Stimulated activated CD8-positive, alpha-beta memory T cell treated with anti-CD3 and anti-CD28 coated beads, Interleukin-12 subunit alpha, Interleukin-12 subunit beta, amount 100 ng/mL, for 1 hour (primary cell): ENCODE measurements around the gene MED14.

Experiments
- DNase-seq: peaks from one replicate; pipeline ENCODE4 v3.0.0-alpha.2; 2020; ENCODE audit warnings: low read depth

MED14 gene

DNA sequence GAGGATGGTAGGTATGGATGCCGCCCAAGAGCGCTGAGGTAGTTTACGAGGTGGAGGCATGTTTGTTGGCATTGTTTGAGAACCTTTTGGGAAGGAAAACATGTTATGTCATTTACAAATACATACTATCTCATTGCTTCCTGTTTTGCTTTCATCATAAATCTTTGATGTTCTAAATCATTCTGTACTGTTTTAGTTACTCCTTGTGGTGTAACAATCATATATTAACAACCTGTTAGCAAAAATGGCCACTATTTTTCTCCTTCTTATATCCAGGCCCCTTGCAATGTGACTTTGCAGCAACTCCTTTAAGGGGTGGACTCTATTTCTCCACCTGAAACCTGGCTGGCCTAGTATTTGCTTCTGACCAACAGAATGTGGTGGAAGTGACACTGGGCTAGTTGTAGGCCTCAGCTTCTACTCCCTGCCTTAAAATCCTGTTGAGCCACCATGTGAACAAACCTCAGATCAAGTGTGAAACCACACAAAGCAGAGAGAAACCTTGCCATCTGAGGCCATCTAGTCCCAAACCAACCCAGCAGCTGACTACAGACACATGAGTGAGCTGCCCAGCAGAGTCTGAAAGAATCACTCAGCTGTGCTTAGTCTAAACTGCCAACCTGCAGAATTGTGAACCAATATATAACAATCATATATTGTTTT lies 72.1 kb downstream of the MED14 start:
- no peak for DNase-seq

DNA sequence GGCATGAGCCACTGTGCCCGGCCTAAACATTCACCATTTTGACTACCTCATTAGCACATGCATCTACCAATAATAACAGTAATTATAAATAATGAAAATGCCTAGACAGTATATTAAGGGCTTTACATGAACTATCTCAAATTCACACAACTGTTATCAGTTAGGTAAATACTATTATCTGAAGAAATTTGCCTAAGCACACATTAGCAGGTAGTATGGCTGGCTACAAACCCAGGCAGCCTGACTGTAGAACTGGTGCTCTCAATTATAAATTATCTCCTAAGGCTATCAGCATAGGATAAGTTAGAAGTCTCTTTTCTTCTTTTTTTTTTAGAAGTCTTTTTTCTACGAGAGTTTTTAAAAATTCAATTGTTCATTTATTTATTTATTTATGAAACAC lies 73.9 kb downstream of the MED14 start:
- DNase-seq: no peak

DNA sequence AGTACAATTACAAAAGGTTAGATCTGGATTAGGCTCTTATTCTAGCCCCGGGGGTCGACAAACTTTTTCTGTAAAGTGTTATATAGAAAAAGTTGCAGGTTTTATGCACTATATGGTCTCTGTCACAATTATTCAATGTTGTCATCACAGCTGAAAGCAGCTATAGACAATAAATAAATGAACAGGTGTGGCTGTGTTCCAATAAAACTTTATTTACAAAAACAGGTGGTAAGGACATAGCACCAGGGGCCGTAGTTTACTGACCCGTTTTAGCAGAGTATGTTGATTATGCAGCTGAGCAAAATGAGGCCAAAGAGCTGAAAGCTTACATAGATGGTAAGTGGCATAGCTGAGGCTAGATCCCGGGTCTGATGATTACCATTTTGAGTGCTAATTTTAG lies 75.0 kb downstream of the MED14 start:
- DNase-seq: no peak

DNA sequence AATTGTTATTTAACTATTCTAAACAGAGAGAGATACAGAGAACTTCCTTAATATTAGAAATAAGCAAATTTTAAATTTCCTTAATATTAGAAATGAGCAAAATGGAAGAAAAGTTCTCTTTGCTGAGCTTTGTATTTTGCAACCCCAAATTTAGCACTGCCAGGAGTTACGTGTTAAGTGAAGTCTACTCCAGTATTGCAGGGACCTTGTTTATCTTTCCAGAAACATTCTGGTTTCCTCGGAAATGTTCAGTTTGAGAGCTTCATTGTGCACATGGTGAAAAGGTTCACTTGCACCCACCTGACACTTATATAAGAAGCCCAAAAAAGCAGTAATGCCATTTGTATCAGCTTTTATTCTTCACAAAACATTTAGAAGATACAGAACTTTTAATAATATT lies 81.8 kb downstream of the MED14 start:
- DNase-seq: no peak

DNA sequence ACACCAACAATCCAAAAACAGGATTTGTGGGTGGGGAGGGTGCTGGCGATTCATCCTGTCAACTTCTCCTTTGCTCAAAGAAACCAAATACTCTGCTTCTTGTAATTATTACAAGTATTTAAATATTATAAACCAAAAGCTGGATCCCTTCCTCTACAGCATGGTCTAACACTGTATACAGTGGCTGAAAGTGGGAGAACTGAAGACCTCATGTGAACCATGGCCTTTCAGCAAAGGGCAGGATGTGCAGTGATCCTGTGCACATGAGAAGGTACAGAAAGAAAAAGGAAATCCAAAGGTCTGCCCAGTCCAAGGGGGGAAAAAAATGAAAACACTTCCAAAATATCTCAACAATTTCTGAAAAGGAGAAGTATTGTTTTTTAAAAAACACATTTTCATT lies 82.7 kb downstream of the MED14 start:
- DNase-seq: no peak

DNA sequence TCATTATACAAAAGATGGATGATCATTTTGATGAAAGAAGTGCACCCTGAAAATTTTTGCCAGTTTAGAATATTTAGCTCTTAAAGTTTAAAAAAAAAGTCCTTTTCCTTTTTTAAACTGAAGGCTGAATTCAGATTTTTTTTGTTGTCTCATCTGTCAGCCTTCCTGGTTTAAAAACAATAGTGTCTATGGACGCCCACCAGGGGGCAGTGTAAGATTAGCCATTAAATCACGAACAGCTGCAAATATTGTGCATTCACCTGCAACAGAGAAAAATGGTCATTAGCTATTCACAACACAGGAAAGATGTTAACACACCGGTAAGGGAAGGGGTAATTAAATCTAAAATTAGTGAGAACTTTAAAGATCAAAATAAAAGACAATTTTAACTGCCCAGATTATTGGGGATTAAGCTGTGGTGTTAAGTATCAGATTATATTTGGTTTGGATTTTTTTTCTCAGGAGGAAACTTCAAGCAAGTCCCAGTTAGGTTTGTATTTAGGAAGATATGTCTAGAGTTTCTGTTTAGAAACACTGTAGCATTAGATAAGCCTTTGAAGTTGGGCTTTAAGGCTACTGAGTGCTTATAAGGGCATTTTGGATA lies 83.6 kb downstream of the MED14 start:
- DNase-seq: peak; percentile 58

DNA sequence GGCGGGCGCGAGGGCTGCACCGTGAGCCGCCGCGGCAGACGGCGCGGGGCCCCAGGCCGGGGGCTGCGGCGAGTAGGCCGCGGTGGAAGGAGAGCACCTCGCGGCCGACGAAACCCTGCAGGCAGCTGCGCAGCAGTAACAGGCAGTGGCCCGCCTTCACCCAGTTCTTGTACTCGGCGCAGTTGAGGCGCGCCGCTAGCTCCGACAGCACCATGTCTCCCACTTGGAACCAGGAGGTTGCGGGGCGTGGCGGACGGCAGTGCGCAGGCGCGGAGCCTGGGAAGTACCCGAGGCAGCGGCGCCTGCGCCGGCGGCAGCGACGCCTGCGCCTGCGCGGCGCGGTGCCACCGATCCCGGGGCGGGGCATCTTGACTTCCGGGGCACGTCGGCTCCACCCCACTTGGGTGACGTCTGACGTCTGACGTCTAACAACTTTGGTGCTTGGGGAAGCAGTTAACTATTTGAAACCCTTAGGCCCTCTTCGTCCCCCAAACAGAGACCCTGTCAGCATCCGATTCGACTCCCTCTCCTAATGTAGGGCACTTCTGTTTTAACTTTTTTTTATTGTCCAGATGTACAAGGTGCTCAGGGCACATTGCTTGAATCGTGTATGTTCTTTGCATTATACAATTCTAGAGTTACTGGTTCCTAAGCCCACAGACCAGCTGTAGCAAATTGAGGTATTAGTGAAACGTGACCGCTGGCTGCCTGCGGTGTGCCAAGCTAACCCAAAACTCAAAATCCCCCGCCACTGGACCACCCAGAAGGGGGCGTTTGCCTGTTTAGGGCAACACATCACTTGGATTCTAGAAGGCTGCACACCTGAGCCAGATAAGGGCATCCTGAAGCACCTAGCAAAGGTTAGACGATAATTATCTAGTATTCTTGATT lies 87.8 kb downstream of the MED14 start, which contains the start of gene CXorf38:
CXorf38 (minus strand) TSS at position 255 of the 891 bp plus-strand sequence; CDS start at position 214, 41 bp downstream.
- peak; percentile 84 for DNase-seq

DNA sequence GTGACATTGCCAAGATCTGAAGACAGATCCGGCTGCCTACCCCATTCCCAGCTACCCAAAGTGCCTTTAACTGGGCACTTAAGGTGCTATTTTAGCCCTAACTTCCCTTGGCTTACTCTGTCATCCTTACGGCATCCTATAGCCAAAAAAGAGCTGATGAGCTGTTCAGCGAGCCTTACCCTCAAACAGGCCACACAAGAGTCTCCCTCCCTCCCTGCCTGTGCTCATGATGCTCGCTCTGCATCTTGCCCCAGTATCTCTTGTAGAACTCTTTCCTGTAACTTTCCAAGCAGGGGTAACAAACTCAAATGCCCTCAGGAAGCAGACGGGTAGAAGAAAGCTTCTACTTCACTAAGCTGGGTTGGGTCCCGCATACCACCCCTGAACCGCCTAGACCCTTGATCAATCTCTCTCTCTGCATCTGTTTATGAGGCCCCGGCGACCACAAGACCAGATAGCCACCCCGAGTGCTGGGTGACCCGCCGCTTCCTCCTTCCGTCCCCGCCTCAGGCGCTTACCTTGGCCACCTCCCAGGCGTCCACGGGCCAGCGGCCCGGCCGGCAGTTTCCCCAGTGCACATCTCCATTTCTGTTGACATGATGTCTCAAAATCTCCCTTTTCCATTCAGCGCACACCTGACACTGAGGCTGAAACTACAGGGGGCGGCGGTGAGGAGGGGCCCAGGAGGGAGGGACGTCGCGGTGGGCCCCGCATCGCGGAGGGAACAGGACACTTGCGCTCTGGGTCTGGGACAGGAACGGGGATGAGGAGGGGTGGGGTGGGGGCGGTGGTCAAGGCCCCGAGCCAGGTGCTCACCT lies 88.6 kb downstream of the MED14 start:
- no peak for DNase-seq

DNA sequence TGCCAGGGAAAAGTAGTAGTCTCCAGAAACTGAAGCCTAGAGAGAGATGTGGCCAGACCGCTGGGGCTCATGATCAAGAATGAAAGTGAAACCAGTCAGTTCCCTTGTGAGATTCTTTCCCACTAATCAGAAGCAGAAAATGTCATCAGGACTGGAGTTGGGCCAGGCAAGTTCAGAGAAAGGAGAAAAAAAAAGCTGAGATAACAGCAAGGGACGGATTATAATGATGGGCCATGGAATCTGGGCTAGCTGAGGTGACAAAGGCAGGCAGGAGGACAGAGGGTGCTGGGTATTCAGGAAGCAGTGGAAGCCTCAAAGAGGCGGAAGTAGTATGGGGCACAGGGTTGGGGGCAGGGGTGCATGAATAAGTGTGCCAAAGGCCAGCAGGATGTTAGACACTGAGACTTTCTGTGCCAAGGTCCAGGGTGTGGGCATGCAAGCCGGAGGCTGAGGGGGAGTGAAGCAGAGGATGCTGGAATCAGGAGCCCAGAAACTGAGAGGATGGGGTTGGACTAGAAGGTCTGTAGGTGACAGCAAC lies 90.5 kb downstream of the MED14 start:
- DNase-seq: no peak

DNA sequence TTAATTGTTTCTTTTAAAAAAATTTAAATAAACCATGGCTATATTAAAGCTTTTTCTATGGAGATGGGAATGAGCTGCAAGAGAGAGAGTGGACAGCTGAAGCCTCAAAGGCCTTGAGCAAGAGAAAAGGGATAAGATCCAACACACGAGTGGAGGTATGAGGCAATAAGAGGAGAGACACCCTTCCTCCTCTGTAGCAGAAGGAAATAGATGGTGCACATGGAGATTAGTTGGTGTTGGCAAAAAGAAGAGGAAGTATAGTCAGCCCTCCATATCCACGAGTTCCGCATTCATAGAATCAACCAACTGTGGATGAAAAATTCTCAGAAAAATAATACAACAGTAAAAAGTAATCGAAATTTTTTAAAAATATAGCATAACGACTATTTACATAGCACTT lies 91.2 kb downstream of the MED14 start:
- no peak for DNase-seq

DNA sequence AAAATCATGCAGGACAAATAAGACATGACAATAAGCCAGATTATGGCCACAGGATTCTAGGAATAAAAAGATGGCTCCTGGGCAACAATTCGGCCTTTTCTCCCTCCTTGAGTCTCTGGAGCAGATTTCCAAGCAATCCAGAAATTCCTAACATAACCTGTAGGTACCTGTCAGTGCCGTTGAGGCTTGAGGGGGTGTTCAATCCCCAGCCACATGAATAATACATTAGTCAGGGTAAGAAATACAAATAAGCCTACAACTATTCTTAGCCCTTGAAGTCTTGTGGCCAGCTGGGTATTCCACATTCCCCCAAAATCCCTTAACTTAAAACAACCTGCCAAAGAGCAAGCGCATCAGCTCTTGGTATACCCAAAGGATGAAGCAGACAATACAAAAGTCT lies 97.7 kb downstream of the MED14 start:
- no peak for DNase-seq

DNA sequence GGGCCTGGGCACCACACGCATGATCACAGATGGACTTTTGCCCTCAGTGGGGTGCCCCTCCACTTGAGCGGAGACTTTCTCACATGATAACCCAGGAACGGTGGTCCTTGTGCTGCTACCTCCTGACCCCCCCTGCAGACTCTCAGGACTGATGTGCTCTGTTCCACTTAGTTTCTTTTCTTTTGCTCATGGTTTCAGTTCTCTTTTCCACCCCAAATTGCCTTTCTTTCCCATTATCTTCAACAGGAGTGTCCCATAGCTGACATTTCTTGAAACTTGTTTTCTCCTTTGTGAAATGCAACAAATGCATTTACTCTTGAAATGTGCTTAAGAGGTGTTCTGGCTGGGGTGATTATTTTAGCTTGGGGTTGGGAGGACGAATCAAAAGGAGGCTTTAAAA lies 103.1 kb downstream of the MED14 start:
- DNase-seq: no peak

DNA sequence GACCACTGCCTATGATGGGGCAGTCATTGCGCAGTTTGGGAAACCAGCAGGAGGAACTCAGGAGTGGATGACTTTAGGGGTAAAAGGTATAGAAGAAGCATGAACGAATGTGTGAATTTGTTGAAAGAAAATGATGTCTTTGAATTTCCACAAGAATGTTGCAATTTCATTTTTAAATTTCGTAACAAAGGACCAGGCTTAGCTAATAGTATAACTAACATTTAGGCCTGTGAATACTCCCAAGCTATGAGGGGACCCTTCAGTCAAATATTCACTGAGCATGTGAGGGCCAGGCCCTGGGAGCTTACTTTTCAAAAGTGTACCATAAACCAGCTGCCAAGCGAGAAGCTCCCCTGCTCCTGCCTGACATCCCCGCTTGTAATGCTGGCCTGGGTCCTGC lies 106.8 kb downstream of the MED14 start:
- no peak for DNase-seq

DNA sequence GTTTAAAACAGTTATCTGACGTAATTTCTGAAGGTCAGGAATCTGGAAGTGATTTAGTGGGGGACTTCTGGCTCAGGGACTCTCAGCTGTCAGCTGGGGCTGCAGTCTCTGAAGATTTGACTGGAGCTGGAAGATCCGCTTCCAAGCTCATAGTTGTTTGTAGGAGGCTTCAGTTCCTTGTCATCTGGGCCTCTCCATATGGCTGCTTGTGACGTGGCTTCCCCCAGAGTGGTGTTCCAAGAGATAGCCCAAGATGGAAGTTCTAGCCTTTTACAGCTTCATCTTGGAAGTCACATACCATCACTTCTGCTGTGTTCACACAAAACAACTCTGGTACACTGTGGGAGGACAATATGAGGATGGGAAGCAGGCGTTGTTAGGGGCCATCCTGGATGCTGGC lies 110.0 kb downstream of the MED14 start:
- no peak for DNase-seq

DNA sequence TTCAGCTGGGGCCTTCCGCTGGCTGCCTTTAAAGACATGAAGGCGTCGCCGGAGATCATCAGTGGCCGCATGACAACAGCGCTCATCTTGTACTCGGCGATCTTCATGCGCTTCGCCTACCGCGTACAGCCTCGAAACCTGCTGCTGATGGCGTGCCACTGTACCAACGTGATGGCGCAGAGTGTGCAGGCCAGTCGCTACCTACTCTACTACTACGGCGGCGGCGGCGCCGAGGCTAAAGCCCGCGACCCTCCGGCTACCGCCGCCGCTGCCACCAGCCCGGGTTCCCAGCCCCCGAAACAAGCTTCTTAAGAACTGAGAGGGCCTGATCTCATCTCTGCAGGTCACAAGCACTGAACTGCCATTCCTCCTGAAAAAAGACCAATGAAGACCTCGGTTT lies 111.7 kb downstream of the MED14 start:
- no peak for DNase-seq

DNA sequence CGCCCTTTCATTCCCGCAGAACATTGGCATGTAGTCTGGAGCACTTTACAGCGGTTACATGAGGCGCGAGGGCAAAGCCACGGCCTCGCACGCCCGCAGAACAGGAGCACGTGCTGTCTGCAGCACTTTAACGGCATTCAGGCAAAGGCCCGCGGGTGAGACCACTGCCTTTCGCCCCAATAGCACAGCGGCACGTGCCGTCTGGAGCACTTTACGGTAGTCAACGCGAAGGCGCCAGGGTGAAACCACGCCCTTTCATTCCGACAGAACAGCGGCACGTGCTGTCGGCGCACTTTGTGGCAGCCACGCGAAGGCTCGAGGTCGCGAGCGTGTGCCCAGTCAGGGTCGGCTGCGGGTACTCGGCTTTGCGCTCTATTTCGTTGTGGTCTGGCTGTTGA lies 112.2 kb downstream of the MED14 start, which contains the start of gene MPC1L:
MPC1L (plus strand) TSS at position 290 of the 398 bp plus-strand sequence. CDS start 138 bp downstream, outside the sequence.
- DNase-seq: no peak

DNA sequence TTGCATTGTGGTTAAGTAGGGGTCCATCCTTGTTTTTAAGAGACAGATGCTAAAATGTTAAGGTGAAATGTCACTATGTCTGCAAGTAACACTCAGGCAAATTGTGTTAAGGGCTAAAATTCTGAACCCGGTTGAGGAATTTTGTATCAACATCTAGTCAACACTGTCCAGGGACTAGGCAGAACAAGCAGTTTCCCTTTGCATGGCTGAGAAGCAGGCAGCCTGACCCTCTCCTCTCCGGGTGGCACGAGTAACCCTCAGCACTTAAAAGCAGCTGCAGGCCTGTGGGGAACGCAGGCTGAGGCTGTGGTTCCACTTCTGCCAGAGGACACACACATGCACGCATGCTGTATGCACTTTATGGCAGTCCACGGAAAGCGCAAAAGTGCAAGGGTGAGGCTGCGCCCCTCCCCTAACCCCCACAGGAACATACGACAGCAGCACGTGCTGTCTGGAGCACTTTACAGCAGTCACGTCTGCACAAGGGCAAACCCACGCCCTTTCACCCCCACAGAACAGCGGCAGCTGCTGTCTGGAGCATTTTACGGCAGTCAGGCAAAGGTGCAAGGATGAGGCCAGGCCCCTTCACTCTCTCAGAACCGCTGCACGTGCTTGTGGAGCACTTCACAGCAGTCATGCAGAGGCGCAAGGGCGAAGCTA lies 112.7 kb downstream of the MED14 start:
- DNase-seq: no peak

DNA sequence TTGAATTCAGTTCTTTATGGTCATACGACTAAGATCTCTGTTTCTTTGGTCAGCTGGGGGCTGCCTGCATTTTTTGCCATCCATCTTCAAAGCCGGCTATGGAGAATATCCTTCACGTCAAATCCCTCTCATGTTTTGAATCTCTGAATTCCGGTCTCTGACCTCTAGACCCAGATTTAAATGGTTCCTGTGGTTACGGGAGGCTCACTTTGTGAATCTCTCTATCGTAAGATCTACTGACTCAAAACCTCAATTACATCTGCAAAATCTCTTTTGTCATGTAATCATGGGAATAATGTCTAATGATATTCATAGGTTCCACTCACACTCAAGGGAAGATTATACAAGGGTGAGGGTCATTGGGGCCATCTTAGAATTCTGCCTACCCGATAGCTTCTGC lies 117.8 kb downstream of the MED14 start:
- DNase-seq: no peak

DNA sequence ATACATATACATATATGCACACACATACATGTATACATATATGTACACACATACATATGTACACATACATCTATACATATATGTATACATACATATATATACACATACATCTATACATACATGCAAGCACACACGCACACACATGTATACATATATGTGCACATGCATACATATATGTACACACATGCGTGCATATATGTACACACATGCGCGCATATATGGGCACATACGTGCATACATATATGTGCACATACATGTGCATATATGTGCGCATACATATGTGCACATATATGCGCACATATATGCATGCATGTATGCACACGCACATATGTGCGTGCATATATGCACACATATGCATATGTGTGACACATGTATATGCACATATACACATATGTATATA lies 119.4 kb downstream of the MED14 start:
- DNase-seq: no peak

DNA sequence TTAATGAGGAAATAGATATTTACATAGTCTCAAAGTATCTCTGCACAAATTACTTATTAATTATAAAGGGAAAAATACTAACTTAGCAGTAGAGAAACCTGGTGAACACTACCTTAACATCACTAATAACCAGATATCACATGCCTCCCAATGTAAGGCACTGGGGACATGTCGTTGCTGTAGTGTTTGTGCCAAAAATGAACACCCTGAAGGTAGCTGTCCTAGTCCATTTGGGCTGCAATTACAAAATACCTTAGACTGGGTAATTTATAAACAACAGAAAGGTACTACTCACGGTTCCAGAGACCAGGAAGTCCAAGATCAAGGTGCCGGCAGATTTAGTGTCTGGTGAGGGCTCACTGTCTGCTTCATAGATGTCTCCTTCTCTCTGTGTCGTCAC lies 122.8 kb downstream of the MED14 start:
- DNase-seq: no peak

DNA sequence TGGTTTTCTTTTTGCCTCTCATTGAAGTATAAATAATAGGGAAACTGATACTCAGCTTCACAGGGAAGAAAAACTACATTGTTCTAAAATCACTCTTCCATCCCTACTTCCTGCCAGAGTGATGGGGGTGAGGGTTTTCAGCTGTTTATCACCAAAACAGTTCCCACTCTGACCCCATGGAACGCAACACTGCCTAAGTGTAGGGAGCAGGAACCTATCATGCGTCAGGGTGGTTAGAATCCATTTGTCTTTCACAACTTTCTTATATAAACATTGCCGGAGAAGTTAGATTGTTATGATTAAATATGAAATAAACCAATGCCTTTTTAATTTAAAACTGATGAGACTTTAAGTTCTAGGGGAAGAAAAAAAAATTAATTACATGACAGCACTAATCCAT lies 128.0 kb downstream of the MED14 start:
- DNase-seq: no peak
